GM23338 (cell line): Measurements from ENCODE around the gene POR. TPM values are rescaled to one million over a fixed set of nuclear protein-coding genes. Genes with fewer than 3 reads are reported as not detected.

Experiments
- ATAC-seq: fragments of 200-7000 bp; cut with Tn5 transposase; 3 replicates; pipeline ENCODE4 v1.9.1; 2020
- DNase-seq: peaks from one replicate; pipeline ENCODE4 v3.0.0-alpha.2; 2015; ENCODE audit warnings: low spot score
- H2AFZ ChIP-seq: fragments of 200-600 bp; sonication (generic); 2 replicates; pipeline ENCODE4 v1.8.0; 2016; ENCODE audit warnings: antibody characterized with exemption, mild to moderate bottlenecking, moderate library complexity
- H3F3A ChIP-seq: fragments of 200-600 bp; sonication (generic); replicated peaks from 2 replicates; pipeline ENCODE4 v1.8.0; 2017; ENCODE audit warnings: antibody characterized with exemption, mixed run types, low read depth
- H3K27ac ChIP-seq: fragments of 200-600 bp; sonication (generic); 2 replicates; pipeline ENCODE4 v1.6.1; 2016; ENCODE audit warnings: low read depth
- H3K27me3 ChIP-seq: fragments of 200-600 bp; sonication (generic); 2 replicates; pipeline ENCODE4 v1.8.0; 2016; ENCODE audit warnings: mild to moderate bottlenecking, mixed run types, moderate library complexity; ENCODE audit not compliant: insufficient read depth
- H3K36me3 ChIP-seq: fragments of 200-600 bp; sonication (generic); 2 replicates; pipeline ENCODE4 v1.8.0; 2016; ENCODE audit warnings: mild to moderate bottlenecking; ENCODE audit not compliant: insufficient read depth
- H3K4me1 ChIP-seq: fragments of 200-600 bp; sonication (generic); 2 replicates; pipeline ENCODE4 v1.8.0; 2016; ENCODE audit warnings: mild to moderate bottlenecking, moderate library complexity; ENCODE audit not compliant: insufficient read depth
- H3K4me2 ChIP-seq: fragments of 200-600 bp; sonication (generic); 2 replicates; pipeline ENCODE4 v1.7.1; 2017; ENCODE audit warnings: mixed run types
- H3K4me3 ChIP-seq: fragments of 200-600 bp; sonication (generic); 2 replicates; pipeline ENCODE4 v1.6.1; 2016; ENCODE audit warnings: mixed run types
- H3K79me2 ChIP-seq: fragments of 200-600 bp; sonication (generic); replicated peaks from 2 replicates; pipeline ENCODE4 v1.8.0; 2017; ENCODE audit warnings: mild to moderate bottlenecking; ENCODE audit not compliant: insufficient read depth
- H3K9me2 ChIP-seq: fragments of 200-600 bp; sonication (generic); 2 replicates; pipeline ENCODE4 v1.8.0; 2017; ENCODE audit not compliant: insufficient read depth
- H4K20me1 ChIP-seq: fragments of 200-600 bp; sonication (generic); replicated peaks from 2 replicates; pipeline ENCODE4 v1.8.0; 2017; ENCODE audit warnings: mild to moderate bottlenecking; ENCODE audit not compliant: insufficient read depth
- H3K27ac Mint-ChIP-seq: 2 replicates; pipeline ENCODE4 v1.8.0; 2020; ENCODE audit warnings: inconsistent platforms, mild to moderate bottlenecking, moderate library complexity, mixed read lengths
- H3K27me3 Mint-ChIP-seq: 3 replicates; pipeline ENCODE4 v1.8.0; 2022; ENCODE audit warnings: low read depth, mild to moderate bottlenecking, moderate library complexity, mixed read lengths, inconsistent platforms; ENCODE audit not compliant: insufficient read depth, poor library complexity
- H3K36me3 Mint-ChIP-seq: 3 replicates; pipeline ENCODE4 v1.8.0; 2021; ENCODE audit warnings: low read depth, mild to moderate bottlenecking, inconsistent platforms, moderate library complexity, mixed read lengths
- H3K4me1 Mint-ChIP-seq: 3 replicates; pipeline ENCODE4 v1.8.0; 2020; ENCODE audit warnings: mild to moderate bottlenecking, inconsistent platforms, mixed read lengths
- H3K4me3 Mint-ChIP-seq: 3 replicates; pipeline ENCODE4 v1.8.0; 2021; ENCODE audit warnings: moderate library complexity, mild to moderate bottlenecking, inconsistent platforms, mixed read lengths
- H3K9me3 Mint-ChIP-seq: 3 replicates; pipeline ENCODE4 v1.8.0; 2020; ENCODE audit warnings: moderate library complexity, mild to moderate bottlenecking, inconsistent platforms, mixed read lengths
- CREB1 ChIP-seq: fragments of 250-450 bp; sonication (Bioruptor Pico); IDR thresholded peaks from 2 replicates; pipeline ENCODE4 v1.5.0; 2020; ENCODE audit warnings: low read depth, mild to moderate bottlenecking, moderate library complexity
- CTCF ChIP-seq, 2 experiments: fragments of 200-600 bp in 1 of 2; sonication (generic) in 1 of 2; conservative IDR thresholded peaks; 2 replicates each; pipeline versions ENCODE4 v1.5.1 to v1.6.1; 2016 to 2017; ENCODE audit warnings: antibody characterized with exemption in 2 of 2, low read depth in 2 of 2, mild to moderate bottlenecking in 2 of 2, moderate library complexity in 1 of 2
- ETS1 ChIP-seq: IDR thresholded peaks from 2 replicates; pipeline ENCODE4 v1.6.1; 2016; ENCODE audit warnings: antibody characterized with exemption
- EZH2 ChIP-seq: fragments of 200-600 bp; sonication (generic); IDR thresholded peaks from one replicate; pipeline ENCODE4 v1.8.0; 2017; ENCODE audit warnings: antibody characterized with exemption, mild to moderate bottlenecking, low read depth; ENCODE audit not compliant: unreplicated experiment
- EZH2phosphoT487 ChIP-seq: fragments of 200-600 bp; sonication (generic); IDR thresholded peaks from one replicate; pipeline ENCODE4 v1.8.1; 2018; ENCODE audit warnings: antibody characterized with exemption; ENCODE audit not compliant: unreplicated experiment
- JUNB ChIP-seq: IDR thresholded peaks from one replicate; pipeline ENCODE4 v1.6.1; 2016; ENCODE audit warnings: antibody characterized with exemption; ENCODE audit not compliant: unreplicated experiment
- NANOG ChIP-seq: IDR thresholded peaks from 2 replicates; pipeline ENCODE4 v1.6.1; 2016; ENCODE audit warnings: antibody characterized with exemption, borderline replicate concordance
- POLR2AphosphoS5 ChIP-seq: IDR thresholded peaks from 2 replicates; pipeline ENCODE4 v1.6.1; 2016; ENCODE audit warnings: antibody characterized with exemption, low read depth
- REST ChIP-seq: IDR thresholded peaks from one replicate; pipeline ENCODE4 v1.6.1; 2018; ENCODE audit warnings: antibody characterized with exemption; ENCODE audit not compliant: unreplicated experiment
- STAT1 ChIP-seq: IDR thresholded peaks from one replicate; pipeline ENCODE4 v1.6.1; 2016; ENCODE audit warnings: antibody characterized with exemption; ENCODE audit not compliant: unreplicated experiment
- ZNF114 ChIP-seq: fragments of 250-450 bp; sonication (Bioruptor Pico); IDR thresholded peaks from 2 replicates; pipeline ENCODE4 v1.5.0; 2020; ENCODE audit warnings: mild to moderate bottlenecking, moderate library complexity
- ZNF462 ChIP-seq: fragments of 250-450 bp; sonication (Bioruptor Pico); IDR thresholded peaks from 2 replicates; pipeline ENCODE4 v1.5.0; 2020; ENCODE audit warnings: mild to moderate bottlenecking, moderate library complexity
- polyA plus RNA-seq: library from polyadenylated mRNA; unstranded; fragments of >200 nt; fragmentation: Nextera tagmentation; extraction: Ambion mirVana; gene quantifications from 2 replicates; pipeline ENCODE4 v1.2.1, GENCODE V29; 2016
- total RNA-seq: library from RNA; depleted of rRNA; stranded (reverse); fragments of >200 nt; shearing (Covaris generic); gene quantifications from 2 replicates; pipeline ENCODE4 v1.2.3, GENCODE V29; 2014

POR gene
- total and polyA plus RNA-seq, 2 experiments from 2014 or later = 126 to 164 TPM

GRCh38 chr7:76002139-76002538 lies 87.2 kb downstream of the POR start:
- Mint-ChIP-seq H3K4me3 (no peak overlapping the region), H3K27me3 (no peaks in the 10 kb centered on the region), H3K27ac (no peak overlapping the region), H3K4me1 (no peaks in the 10 kb centered on the region), H3K36me3 (peaks cover 14% of the 10 kb centered on the region), H3K9me3 (no peaks in the 10 kb centered on the region; the same call in 1 of the 3 replicates)
- H3K4me3 ChIP-seq = no peak overlapping the region
- H2AFZ ChIP-seq = no peak overlapping the region
- H3K27me3 ChIP-seq = no peaks in the 10 kb centered on the region
- H3K36me3 ChIP-seq = no peaks in the 10 kb centered on the region; the same call in 1 of the 2 replicates
- H3F3A ChIP-seq = no peaks in the 10 kb centered on the region
- no peak for DNase-seq
- no peaks in the 10 kb centered on the region for H3K4me1 ChIP-seq
- TF ChIP-seq POLR2AphosphoS5 (no peak), EZH2phosphoT487 (no peak), EZH2 (no peak), ZNF114 (CRISPR knock-in tag) (no peak), JUNB (no peak), STAT1 (no peak), REST (no peak), CREB1 (CRISPR knock-in tag) (no peak), ETS1 (no peak), NANOG (no peak), ZNF462 (CRISPR knock-in tag) (no peak), CTCF (conservative IDR thresholded peaks at IDR 0.05; ENCODE audit: low read depth in 2 of 2) (no peak)
- H3K79me2 ChIP-seq = no peaks in the 10 kb centered on the region
- no peaks in the 10 kb centered on the region for H3K9me2 ChIP-seq
- no peak overlapping the region for H3K27ac ChIP-seq
- ATAC-seq = no peak
- H4K20me1 ChIP-seq = no peaks in the 10 kb centered on the region
- no peak overlapping the region for H3K4me2 ChIP-seq
